Measurements from ENCODE around the gene PYROXD2. TPM values are rescaled to one million over a fixed set of nuclear protein-coding genes. Genes with fewer than 3 reads are reported as not detected.

PYROXD2 gene
- 1 to 10 TPM; 4.1 to 4.4 TPM for total RNA-seq

GRCh38 chr10:98414932-98415730 lies at the start of gene PYROXD2:
Gene PYROXD2, minus strand, starts transcription at chr10:98415182. Its CDS starts 47 bp downstream, at chr10:98415135.
- no peaks in the 10 kb centered on the region for H3K9me3 Mint-ChIP-seq (ENCODE audit: low read depth)
- H3K4me1 Mint-ChIP-seq, result peaks cover 15% of the 10 kb centered on the region
- intact Hi-C loops (cut with DNase I, micrococcal nuclease), result no loop called here
- peak; percentile 78 for ATAC-seq
- peak; percentile 57 for DNase-seq
- CTCF ChIA-PET, result interaction anchor here (1.3 kb wide), 1 partner anchor 10 kb away, joined by 6 read pairs; no protein-coding TSS in a partner anchor
- H3K4me3 Mint-ChIP-seq, result peak within 1 kb of the TSS; percentile 70
- H3K27ac Mint-ChIP-seq, result peak within 1 kb of the TSS; percentile 78
- peaks cover 4% of the 10 kb centered on the region for H3K36me3 Mint-ChIP-seq (ENCODE audit: low read depth)
- no peaks in the 10 kb centered on the region for H3K27me3 Mint-ChIP-seq
- POLR2A ChIA-PET, result no interaction called here

- Mint-ChIP-seq H3K4me1 (peaks cover 6% of the 10 kb centered on the region), H3K4me3 (no peak overlapping the region), H3K27ac (no peak overlapping the region), H3K36me3 (ENCODE audit: low read depth) (no peaks in the 10 kb centered on the region), H3K9me3 (ENCODE audit: low read depth) (no peaks in the 10 kb centered on the region), H3K27me3 (peaks cover 14% of the 10 kb centered on the region)
- intact Hi-C loops (cut with DNase I, micrococcal nuclease), result no loop called here
- POLR2A ChIA-PET, result no interaction called here
- ATAC-seq (peak; percentile 36), DNase-seq (no peak)
- CTCF ChIA-PET, result no interaction called here
Measured at GRCh38 chr10:98463976-98464754, 49.2 kb upstream of the PYROXD2 start.

DNA sequence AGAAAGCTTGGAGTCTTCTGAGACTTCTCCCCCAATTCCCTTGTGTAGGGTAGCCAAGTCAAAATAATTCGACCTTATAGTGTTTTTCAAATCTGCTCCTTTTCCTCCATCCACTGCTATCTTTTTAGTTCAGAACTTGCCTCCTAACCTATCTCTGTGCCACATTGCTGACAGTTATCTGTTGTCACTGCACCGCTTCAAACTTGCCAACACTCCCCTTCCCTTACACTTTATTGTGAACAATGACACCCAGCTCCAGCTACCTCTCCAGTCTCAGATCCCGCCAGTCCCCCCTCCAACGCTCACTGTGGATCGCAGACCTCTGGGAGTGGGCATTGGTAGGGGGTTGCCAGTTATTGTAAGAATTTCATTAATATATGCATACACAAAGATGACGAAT lies 48.0 kb upstream of the PYROXD2 start:
- peaks cover 10% of the 10 kb centered on the region for H3K27me3 Mint-ChIP-seq
- ChIA-PET CTCF (interaction anchor here (0.7 to 0.8 kb wide), 2 partner anchors 27 to 42 kb away, joined by 3 to 4 read pairs; no protein-coding TSS in a partner anchor), POLR2A (no interaction called here)
- H3K4me3 Mint-ChIP-seq, result no peak overlapping the region
- H3K27ac Mint-ChIP-seq, result no peak overlapping the region
- no peak for ATAC-seq
- H3K36me3 Mint-ChIP-seq (ENCODE audit: low read depth), result no peaks in the 10 kb centered on the region
- intact Hi-C loops (cut with DNase I, micrococcal nuclease), result no loop called here
- H3K4me1 Mint-ChIP-seq, result peaks cover 6% of the 10 kb centered on the region
- H3K9me3 Mint-ChIP-seq (ENCODE audit: low read depth), result no peaks in the 10 kb centered on the region
- no peak for DNase-seq

DNA sequence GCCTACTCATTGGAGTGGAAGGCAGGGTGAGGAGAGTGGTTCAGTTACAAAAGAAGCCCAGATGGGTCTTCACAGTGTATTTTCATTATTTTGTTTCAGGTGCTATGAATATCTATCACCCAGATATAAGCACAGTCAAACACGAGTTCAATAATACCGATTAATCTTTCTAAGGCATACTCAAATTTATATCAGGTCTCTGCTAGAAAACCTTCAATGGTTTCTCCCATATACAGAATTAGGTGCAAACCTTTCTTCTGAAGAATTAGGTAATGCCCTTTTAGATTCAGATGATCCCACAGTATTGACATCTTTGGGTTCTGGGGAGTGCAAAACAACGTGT lies 46.5 kb upstream of the PYROXD2 start:
- H3K27ac Mint-ChIP-seq, result no peak overlapping the region
- H3K27me3 Mint-ChIP-seq, result peaks cover 9% of the 10 kb centered on the region
- H3K36me3 Mint-ChIP-seq (ENCODE audit: low read depth), result no peaks in the 10 kb centered on the region
- DNase-seq (no peak), ATAC-seq (no peak)
- POLR2A ChIA-PET, result no interaction called here
- H3K4me3 Mint-ChIP-seq, result no peak overlapping the region
- H3K4me1 Mint-ChIP-seq, result no peaks in the 10 kb centered on the region
- intact Hi-C loops (cut with DNase I, micrococcal nuclease), result no loop called here
- CTCF ChIA-PET, result interaction anchor here (0.8 kb wide), 1 partner anchor 783 kb away, joined by 3 read pairs; no protein-coding TSS in a partner anchor
- no peaks in the 10 kb centered on the region for H3K9me3 Mint-ChIP-seq (ENCODE audit: low read depth)

GRCh38 chr10:98460837-98461499 lies 46.0 kb upstream of the PYROXD2 start:
- peak; percentile 26 for ATAC-seq
- Mint-ChIP-seq H3K4me1 (no peaks in the 10 kb centered on the region), H3K27me3 (peaks cover 7% of the 10 kb centered on the region), H3K36me3 (ENCODE audit: low read depth) (no peaks in the 10 kb centered on the region), H3K27ac (no peak overlapping the region), H3K4me3 (no peak overlapping the region), H3K9me3 (ENCODE audit: low read depth) (no peaks in the 10 kb centered on the region)
- intact Hi-C loops (cut with DNase I, micrococcal nuclease), result no loop called here
- DNase-seq, result no peak
- CTCF ChIA-PET, result interaction anchor here (0.8 kb wide), 1 partner anchor 783 kb away, joined by 3 read pairs; no protein-coding TSS in a partner anchor
- POLR2A ChIA-PET, result no interaction called here

DNA sequence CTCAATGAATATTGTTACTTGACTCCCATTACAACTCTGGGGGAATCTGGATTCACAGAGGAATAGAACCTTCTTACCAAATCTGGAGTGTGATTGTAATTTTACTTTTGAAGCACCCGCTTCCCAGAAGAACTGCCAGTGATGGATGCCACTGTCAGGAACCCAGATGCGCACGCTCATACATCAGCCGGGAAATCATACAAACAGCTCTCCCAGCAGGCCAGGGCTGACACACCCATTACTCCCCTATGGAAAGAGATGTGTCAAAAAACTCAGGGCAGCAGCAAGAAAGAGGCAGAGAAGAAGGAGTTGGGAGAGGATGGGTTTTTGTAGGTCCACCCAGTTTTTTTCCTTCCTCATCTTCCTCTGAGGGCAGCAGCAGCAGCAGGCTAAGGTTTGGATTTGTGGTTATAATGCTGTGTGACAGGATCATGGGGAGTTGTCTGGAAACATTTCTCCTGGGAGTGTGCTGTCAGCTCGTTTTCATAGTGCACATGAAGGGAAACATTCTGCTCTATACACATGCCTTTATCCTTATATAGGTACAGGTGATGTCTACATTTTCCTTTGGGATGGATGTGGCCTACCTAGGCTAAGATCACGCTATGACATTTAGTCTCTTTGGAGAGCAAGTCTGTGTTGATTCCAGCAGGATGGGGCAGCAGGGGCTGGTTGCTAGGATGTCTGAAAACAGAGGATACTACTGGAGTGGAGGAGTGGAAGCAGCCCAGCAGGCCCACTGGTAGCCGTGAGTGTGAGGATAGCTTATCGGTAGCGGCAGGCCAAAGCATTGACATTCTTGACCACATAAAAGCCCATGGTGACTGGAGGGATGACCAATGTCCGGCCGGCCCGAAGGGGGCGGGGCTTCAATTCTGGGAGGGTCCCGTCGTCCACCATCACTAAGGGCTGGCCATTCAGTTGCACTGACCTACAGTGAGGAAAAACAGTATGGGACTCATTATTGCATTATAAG lies 44.1 kb upstream of the PYROXD2 start:
- Mint-ChIP-seq H3K9me3 (ENCODE audit: low read depth) (no peaks in the 10 kb centered on the region), H3K36me3 (ENCODE audit: low read depth) (no peaks in the 10 kb centered on the region), H3K4me3 (no peak overlapping the region), H3K27me3 (peaks cover 6% of the 10 kb centered on the region), H3K4me1 (no peaks in the 10 kb centered on the region), H3K27ac (no peak overlapping the region)
- no peak for ATAC-seq
- ChIA-PET CTCF (interaction anchor here (0.8 kb wide), 1 partner anchor 731 kb away, joined by 3 read pairs; no protein-coding TSS in a partner anchor), POLR2A (no interaction called here)
- no peak for DNase-seq
- intact Hi-C loops (cut with DNase I, micrococcal nuclease), result no loop called here

- ChIA-PET POLR2A (no interaction called here), CTCF (interaction anchor here (1.4 kb wide), 1 partner anchor 9 kb away, joined by 7 read pairs; no protein-coding TSS in a partner anchor)
- Mint-ChIP-seq H3K27me3 (peaks cover 8% of the 10 kb centered on the region), H3K4me3 (no peak overlapping the region), H3K9me3 (ENCODE audit: low read depth) (no peaks in the 10 kb centered on the region), H3K36me3 (ENCODE audit: low read depth) (no peaks in the 10 kb centered on the region), H3K4me1 (no peaks in the 10 kb centered on the region), H3K27ac (no peak overlapping the region)
- DNase-seq (no peak), ATAC-seq (no peak)
- intact Hi-C loops (cut with DNase I, micrococcal nuclease), result no loop called here
Measured at GRCh38 chr10:98457721-98458120, 42.7 kb upstream of the PYROXD2 start.

GRCh38 chr10:98456686-98457482 lies 41.9 kb upstream of the PYROXD2 start:
- intact Hi-C loops (cut with DNase I, micrococcal nuclease), result no loop called here
- Mint-ChIP-seq H3K9me3 (ENCODE audit: low read depth) (no peaks in the 10 kb centered on the region), H3K4me3 (no peak overlapping the region), H3K27ac (no peak overlapping the region), H3K4me1 (no peaks in the 10 kb centered on the region), H3K36me3 (ENCODE audit: low read depth) (no peaks in the 10 kb centered on the region), H3K27me3 (peaks cover 12% of the 10 kb centered on the region)
- ATAC-seq (no peak), DNase-seq (no peak)
- ChIA-PET CTCF (interaction anchor here (1.1 to 1.4 kb wide), 2 partner anchors 10 kb away, joined by 3 to 7 read pairs; no protein-coding TSS in a partner anchor), POLR2A (no interaction called here)

GRCh38 chr10:98456043-98456570 lies 41.1 kb upstream of the PYROXD2 start:
- DNase-seq, result no peak
- CTCF ChIA-PET, result interaction anchor here (1.1 kb wide), 1 partner anchor 11 kb away, joined by 3 read pairs; no protein-coding TSS in a partner anchor
- POLR2A ChIA-PET, result no interaction called here
- no peaks in the 10 kb centered on the region for H3K9me3 Mint-ChIP-seq (ENCODE audit: low read depth)
- H3K4me3 Mint-ChIP-seq, result no peak overlapping the region
- H3K36me3 Mint-ChIP-seq (ENCODE audit: low read depth), result no peaks in the 10 kb centered on the region
- no peak for ATAC-seq
- intact Hi-C loops (cut with DNase I, micrococcal nuclease), result no loop called here
- peaks cover 14% of the 10 kb centered on the region for H3K27me3 Mint-ChIP-seq
- no peaks in the 10 kb centered on the region for H3K4me1 Mint-ChIP-seq
- no peak overlapping the region for H3K27ac Mint-ChIP-seq

- no peak overlapping the region for H3K4me3 Mint-ChIP-seq
Measured at GRCh38 chr10:98453729-98454128, 38.7 kb upstream of the PYROXD2 start.

More at GRCh38 chr10:98453729-98454128, 38.7 kb upstream of the PYROXD2 start:
- H3K9me3 Mint-ChIP-seq (ENCODE audit: low read depth), result no peaks in the 10 kb centered on the region
- DNase-seq (no peak), ATAC-seq (no peak)
- H3K4me1 Mint-ChIP-seq, result no peaks in the 10 kb centered on the region
- peaks cover 18% of the 10 kb centered on the region for H3K27me3 Mint-ChIP-seq
- intact Hi-C loops (cut with DNase I, micrococcal nuclease), result no loop called here
- H3K36me3 Mint-ChIP-seq (ENCODE audit: low read depth), result no peaks in the 10 kb centered on the region
- CTCF ChIA-PET, result no interaction called here
- H3K27ac Mint-ChIP-seq, result no peak overlapping the region
- POLR2A ChIA-PET, result no interaction called here
